KOPT-K1 (cell line): ENCODE results near the gene UCK2.

Experiments
- H3K27ac ChIP-seq: fragments of 200-600 bp; sonication (generic); 2 replicates; pipeline ENCODE4 v1.5.1; 2016; ENCODE audit warnings: antibody characterized with exemption, mild to moderate bottlenecking, low read depth, low read length; ENCODE audit not compliant: poor library complexity, severe bottlenecking
- H3K36me3 ChIP-seq: fragments of 200-600 bp; sonication (generic); 2 replicates; pipeline ENCODE4 v1.5.1; 2017; ENCODE audit warnings: antibody characterized with exemption, mild to moderate bottlenecking, low read length, moderate library complexity; ENCODE audit not compliant: insufficient read depth
- H3K9me3 ChIP-seq: fragments of 200-600 bp; sonication (generic); 2 replicates; pipeline ENCODE4 v1.5.1; 2017; ENCODE audit warnings: antibody characterized with exemption, low read length, mild to moderate bottlenecking; ENCODE audit not compliant: insufficient read depth, poor library complexity, severe bottlenecking

The UCK2 gene

DNA sequence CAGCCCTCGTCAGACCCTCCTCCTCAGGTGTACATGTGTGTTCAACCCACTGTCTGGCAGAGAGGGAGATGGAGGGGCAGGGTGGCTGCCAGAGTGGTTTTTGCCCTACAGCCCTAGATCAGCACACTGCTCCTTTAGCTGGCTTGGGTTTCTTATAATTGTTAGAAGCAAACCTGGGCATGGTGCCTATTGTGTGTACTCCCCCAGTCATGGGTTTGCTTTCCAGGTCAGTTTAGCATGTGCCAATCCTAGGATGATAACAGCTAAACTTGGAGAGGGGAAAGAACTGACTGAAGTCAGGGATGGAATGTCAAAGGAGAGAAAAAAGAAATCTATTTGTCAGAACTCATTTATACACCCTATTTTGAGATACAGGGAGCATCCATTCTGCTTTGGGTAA is 63.3 kb downstream of the UCK2 start:
- H3K36me3 ChIP-seq, result peaks cover 61% of the 10 kb centered on the region
- H3K9me3 ChIP-seq, result no peaks in the 10 kb centered on the region
- H3K27ac ChIP-seq, result no peak overlapping the region

DNA sequence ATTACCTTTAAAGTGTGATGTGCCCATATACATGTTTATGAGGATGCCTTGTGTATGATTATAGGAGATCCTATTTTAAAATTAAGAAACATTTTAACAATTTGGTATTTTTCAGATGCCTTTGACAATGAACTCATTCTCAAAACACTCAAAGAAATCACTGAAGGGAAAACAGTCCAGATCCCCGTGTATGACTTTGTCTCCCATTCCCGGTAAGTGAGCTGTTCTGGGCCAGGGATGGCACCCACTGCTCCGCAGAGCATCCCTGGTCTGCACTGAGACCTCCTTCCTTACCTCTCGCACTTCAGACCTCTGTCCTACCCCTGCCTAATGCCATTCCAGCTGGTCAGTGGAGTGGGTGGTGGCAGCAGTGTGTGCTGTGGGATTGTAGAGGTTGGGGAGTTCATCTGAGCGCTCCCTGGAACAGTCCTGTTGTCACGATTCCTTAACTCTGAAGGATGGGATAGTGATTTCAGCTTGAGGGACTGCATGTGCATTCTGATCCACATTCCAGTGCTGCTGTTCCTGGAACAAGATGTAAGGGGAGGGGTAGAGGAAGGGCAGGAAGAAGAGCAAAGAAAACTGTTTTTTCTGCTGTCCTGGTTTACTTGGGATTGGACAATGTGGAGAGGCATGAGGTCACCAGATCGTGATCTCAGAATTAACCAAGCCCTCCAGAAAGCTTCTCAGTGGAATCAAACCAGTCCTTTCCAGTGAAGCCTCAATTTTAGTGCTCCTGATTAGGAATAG is 63.9 kb downstream of the UCK2 start:
- no peaks in the 10 kb centered on the region for H3K9me3 ChIP-seq
- H3K36me3 ChIP-seq, result peaks cover 67% of the 10 kb centered on the region
- no peak overlapping the region for H3K27ac ChIP-seq

DNA sequence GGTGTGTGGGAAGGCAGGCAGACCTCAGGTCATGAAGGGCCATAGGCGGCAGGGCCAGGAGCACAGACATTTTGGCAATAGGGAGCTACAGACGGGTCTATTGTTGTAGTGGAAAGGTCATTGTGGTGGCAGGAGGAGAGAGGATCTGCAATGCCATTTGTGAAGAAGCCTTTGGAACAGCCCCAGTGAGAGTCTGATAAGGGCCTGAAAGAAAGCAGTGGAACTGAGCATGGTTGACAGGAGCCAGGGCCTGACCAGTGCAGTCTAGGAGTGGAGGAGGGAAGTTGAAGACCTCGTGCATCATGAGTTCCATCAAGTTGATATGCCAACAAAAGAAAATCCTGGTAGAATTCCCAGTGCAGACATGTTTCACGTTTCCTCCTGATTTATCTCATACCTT is 65.5 kb downstream of the UCK2 start:
- Histone ChIP-seq H3K9me3 (no peaks in the 10 kb centered on the region), H3K27ac (no peak overlapping the region), H3K36me3 (peaks cover 83% of the 10 kb centered on the region)

DNA sequence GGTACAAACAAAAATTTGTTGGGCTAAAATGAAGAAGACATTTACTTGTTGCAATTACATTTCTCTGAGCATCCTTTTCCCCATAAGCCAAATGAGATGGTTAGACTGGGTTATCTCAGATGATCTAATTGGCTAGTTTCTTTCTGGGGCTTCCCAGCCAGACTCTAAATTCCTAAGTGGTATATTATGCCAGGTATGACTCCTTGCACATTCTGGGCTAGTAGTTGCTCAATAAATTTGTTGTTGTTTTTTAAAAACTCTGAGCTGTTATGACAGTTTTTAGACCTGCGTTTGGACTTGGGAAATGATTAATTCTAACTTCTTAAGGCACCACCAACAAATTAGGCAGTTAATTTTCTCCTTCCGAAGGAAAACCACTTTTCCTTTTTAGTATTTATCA is 66.1 kb downstream of the UCK2 start:
- Histone ChIP-seq H3K9me3 (no peaks in the 10 kb centered on the region), H3K36me3 (peaks cover 89% of the 10 kb centered on the region), H3K27ac (no peak overlapping the region)

DNA sequence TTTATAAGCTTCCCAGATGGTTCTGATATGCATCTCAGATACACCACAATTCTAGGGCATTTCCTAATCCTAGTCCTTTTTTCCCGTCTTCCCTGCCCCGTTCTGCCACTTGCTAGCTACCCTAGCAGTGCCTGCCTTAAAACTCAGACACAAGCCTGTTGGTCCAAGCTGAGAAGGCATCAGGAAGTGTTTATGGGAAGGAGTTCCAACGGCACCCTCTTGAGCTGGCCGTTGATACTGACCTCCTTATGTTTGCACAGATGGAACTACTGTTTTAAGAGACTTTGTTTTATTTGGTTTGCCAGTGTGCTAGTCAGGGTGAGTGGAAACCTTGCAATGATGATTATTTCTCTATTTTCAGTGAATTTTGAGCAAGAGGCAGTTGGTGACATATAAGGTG is 67.2 kb downstream of the UCK2 start:
- no peak overlapping the region for H3K27ac ChIP-seq
- H3K36me3 ChIP-seq, result peaks cover 100% of the 10 kb centered on the region
- no peaks in the 10 kb centered on the region for H3K9me3 ChIP-seq

DNA sequence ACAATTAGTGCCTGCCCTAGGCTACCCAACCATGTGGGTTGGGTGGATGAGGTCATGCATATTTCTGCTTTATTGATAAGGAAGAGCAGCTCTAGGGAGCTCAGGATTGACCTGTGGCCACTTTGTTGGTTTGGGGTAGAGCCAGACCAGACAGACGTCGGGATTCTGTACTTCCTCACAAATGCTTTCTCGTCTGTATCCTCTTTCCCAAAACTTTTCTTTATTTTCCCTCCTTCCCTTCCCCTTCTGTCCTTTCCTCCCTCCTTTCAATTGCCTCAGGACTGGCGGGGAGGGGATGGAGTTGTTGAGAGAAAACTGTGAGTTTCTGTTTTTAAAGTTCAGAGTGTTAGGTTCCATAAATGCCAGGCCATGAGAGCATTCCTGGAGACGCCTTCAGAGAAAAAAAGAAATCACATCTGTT is 68.0 kb downstream of the UCK2 start:
- no peak overlapping the region for H3K27ac ChIP-seq
- peaks cover 100% of the 10 kb centered on the region for H3K36me3 ChIP-seq
- no peaks in the 10 kb centered on the region for H3K9me3 ChIP-seq

DNA sequence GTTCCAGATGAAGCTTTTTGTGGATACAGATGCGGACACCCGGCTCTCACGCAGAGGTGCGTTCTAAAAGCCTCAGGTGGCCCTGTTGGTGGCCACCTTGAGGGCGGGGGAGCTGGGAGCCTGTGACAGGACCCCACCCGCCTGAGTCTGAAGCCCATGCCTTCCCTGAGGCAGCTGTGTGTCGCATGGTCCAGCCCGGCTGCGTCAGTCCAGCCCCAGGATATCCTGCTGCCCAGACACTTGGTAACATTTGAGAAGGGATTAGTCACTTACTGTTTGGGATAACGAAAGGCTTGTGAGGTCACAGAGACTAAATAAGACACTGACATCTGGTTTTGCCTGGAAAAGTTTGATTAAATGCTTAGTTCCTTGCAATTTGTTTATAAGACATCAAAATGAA is 68.9 kb downstream of the UCK2 start:
- Histone ChIP-seq H3K36me3 (peaks cover 100% of the 10 kb centered on the region), H3K9me3 (no peaks in the 10 kb centered on the region), H3K27ac (no peak overlapping the region)

DNA sequence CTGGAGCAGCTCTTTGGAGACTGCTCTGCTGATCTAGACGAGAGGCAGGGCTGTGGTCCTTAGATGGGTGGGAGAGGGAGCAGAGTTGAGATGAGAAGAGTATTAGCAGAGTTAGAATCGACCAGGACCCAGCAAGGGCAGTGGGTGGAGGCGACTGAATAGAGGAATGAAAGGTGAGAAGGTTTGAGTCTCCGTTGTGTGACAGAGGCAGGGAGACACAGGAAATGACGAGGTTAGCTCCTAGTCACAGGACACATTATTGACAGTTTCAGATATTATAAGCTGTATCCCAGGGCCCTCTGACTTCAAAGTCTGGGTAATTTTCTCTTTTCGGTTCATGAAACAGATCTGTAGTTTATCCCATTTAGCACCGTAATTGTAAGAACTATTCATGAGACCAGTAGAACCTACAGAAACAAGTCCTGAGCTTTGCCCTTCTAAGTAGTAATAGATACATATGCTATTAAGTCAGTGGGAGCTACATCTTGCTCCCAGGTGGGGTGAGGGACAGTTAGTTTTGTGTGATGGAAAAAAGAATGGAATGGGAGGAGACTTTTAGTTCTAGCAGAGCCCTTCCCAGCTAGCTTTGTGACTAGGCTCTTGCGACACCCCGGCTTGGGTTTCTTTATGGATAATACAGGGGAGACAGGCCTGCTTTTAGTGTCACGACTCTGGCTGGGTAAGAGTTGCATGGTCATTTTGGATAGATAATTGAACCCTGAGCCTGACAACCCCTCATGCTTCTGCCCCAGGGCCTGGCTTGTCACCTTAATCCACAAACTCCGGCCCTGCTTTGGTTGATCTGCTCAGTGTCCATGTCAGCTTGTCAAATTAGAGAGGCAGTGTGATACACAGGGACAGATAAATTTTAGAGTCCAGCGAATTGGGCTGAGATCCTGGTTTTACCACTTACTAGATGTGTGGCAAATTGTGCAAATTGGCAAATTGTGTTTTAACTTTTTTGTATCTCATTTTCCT is 70.2 kb downstream of the UCK2 start:
- H3K36me3 ChIP-seq, result peaks cover 100% of the 10 kb centered on the region
- H3K27ac ChIP-seq, result peak overlapping the region; percentile 31
- no peaks in the 10 kb centered on the region for H3K9me3 ChIP-seq

DNA sequence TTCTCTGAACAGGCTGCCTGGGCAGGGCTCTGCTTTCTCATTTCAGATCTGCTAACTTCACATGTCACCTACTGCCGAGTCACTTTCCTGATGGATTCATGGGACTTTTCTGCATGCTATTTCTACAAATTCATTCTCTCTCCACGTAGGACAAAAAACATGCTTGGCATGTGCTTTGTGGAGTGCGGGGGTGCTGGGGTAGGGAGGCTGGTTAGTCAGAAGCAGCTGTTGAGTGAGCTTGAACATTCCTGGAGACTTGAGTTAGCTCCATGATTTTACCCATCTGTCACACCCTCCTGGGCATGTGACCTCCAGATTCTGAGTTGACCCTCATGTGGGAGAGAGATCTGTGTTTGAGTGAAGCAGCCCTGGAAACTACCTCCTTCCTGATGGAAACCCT is 71.4 kb downstream of the UCK2 start:
- Histone ChIP-seq H3K27ac (no peak overlapping the region), H3K36me3 (peaks cover 100% of the 10 kb centered on the region), H3K9me3 (no peaks in the 10 kb centered on the region)

DNA sequence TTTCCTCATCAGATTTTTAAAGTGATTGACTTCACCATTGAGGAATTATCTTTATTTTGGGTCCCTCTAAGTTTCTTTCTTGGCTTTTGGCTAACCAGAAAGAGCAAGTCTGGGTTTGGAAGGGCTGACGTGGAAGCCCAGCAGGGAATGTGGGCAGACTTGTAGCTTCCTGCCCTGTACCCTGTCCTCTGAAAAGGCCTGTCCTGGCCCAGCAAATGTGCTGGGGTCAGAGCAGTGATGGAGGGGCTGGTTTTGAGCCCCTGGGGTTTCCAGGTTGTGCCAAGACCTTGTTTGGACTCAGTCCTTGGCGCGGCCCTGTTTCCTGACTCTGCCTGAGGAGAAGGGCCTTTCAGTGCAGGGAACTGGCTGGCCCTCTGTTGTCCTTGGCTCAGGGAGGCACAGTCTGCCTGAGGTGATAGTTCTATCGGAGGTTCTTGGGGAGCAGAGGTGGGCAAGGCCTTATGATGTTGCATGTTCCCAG is 72.1 kb downstream of the UCK2 start:
- Histone ChIP-seq H3K27ac (peak overlapping the region; percentile 18), H3K9me3 (no peaks in the 10 kb centered on the region), H3K36me3 (peaks cover 100% of the 10 kb centered on the region)

DNA sequence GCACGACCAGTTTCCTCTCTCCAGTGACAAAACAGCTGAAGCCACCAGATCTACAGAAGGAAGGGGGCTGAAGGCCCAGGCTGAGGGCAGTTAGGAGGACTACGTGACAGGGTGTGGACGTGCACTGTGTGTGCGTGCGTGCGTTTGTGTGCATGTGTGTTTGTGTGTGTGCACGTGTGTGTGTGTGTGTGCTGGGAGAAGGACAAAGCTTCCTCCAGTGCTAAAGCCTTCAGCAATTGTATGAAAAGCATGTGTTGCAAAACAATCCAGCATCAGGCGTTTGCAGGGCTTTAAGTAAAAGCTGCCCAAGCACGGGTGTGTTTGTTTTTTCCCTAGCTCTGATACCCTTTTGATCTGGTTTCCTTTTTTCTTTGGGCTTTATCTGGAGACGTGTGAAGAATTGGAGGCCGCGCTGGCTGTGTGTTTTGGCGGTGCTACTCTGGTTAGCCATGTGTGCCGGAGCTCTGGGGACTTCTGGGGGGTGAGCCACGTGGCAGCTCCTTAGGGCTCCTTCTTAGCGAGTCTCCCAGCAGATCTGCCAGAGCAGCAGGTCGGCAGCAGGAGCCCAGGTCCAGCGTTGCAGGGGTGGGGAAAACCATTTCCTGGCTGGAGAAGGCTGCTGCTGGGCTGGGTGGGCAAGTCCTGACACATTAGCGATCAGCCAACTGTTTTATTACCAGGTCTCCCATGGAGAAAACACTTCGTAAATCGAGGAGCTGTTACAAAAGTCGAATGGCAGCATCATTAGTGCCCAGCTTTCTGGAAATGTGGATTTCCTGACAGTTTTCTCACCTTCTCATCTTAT is 73.4 kb downstream of the UCK2 start:
- Histone ChIP-seq H3K27ac (peak overlapping the region; percentile 18), H3K9me3 (no peaks in the 10 kb centered on the region), H3K36me3 (peaks cover 100% of the 10 kb centered on the region)

DNA sequence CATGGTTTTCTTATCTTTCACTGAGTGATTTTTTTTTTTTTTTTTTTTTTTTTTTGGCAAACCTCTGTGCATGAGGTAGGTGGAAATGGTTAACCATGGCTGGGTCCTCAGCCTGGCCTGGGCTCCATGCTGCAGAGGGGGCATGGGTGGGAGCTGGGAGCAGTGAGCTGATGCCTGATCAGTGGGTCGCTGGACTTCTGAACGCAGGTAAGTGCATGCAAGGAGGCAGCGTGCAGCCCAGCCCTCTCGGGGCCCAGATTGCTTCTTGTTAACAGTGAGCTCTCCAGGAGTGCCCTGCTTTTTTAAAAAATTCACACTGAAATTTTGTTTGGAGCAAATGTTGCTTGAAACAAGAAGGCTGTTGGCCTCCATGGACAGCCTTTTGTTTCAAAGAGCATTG is 75.2 kb downstream of the UCK2 start:
- Histone ChIP-seq H3K9me3 (no peaks in the 10 kb centered on the region), H3K27ac (no peak overlapping the region), H3K36me3 (peaks cover 100% of the 10 kb centered on the region)

DNA sequence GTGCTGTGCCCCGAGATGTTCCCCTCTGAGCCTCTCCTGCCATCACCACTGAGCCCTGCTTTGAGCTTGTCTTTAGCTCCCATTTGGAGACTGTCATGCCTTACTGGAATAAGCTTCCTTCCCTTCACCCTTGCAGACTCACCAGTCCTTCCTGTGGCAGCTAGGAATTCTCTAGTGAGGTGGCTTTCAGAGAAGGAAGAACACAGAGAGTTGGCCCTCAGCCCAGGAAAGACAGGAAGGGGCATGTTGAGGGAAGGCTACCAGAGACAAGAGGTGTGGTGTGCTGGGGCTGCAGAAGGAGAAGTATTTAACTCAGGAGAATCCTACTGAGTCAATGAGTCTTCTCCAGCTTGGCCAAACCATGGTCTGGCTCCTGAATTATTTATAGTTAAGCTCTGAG is 76.3 kb downstream of the UCK2 start:
- Histone ChIP-seq H3K27ac (no peak overlapping the region), H3K36me3 (peaks cover 100% of the 10 kb centered on the region), H3K9me3 (no peaks in the 10 kb centered on the region)

DNA sequence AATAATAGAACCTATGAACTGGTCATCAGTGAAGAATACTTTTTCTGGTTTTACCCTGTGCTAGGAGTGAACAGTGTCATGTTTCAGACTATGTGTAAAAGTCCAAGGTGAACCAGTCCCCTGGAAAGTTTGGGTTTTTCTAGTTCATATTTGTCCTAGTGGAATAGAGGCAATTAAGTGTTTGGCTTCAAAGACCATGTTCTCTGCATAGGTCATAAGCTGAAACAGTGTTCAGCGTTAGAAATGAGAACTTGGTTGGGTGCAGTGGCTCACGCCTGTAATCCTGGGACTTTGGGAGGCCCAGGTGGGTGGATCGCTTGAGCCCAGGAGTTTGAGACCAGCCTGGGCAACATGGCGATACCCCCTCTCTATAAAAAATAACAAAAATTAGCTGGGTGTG is 77.5 kb downstream of the UCK2 start:
- Histone ChIP-seq H3K27ac (no peak overlapping the region), H3K9me3 (no peaks in the 10 kb centered on the region), H3K36me3 (peaks cover 100% of the 10 kb centered on the region)

DNA sequence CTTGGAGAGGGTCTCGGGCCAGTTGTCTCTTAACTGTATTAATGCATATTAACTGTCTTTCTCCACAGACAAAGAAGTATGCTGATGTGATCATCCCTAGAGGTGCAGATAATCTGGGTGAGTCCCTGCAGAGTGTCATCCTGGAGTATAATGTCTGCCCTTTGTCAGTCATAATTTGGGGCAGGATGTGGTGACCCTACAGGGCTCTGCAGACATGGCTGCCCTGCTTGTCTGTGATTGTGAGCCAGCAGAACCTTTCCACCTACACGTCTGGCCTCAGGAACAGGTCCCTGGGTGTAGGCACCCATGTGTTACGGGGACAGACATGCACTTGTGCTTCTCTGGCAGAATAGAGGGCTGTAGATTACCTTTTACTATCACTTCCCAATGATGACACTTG is 78.4 kb downstream of the UCK2 start:
- H3K27ac ChIP-seq, result no peak overlapping the region
- no peaks in the 10 kb centered on the region for H3K9me3 ChIP-seq
- H3K36me3 ChIP-seq, result peaks cover 100% of the 10 kb centered on the region
